Neural cell (in vitro differentiated cells): Measurements from ENCODE around the gene TAOK1. TPM values are rescaled to one million over a fixed set of nuclear protein-coding genes. Genes with fewer than 3 reads are reported as not detected.
"Not testable (repeated sequence)": the region's sequence is repeated elsewhere in the genome, so short reads cannot be mapped to it uniquely, and the experiment has no call there.

Experiments
- H2AFZ ChIP-seq: fragments of 200-600, 300-800 bp; sonication (generic), shearing (Covaris generic); 2 replicates; pipeline ENCODE4 v1.6.0; 2014; ENCODE audit warnings: low read depth, mild to moderate bottlenecking, antibody characterized with exemption, low read length, moderate library complexity
- H3F3A ChIP-seq: fragments of 200-600 bp; shearing (Covaris generic); 2 replicates; pipeline ENCODE4 v1.6.1; 2016; ENCODE audit warnings: mild to moderate bottlenecking, moderate library complexity, mixed read lengths, antibody characterized with exemption, low read length; ENCODE audit not compliant: insufficient read depth, poor library complexity, severe bottlenecking
- H3K27ac ChIP-seq: fragments of 200-600, 300-800 bp; sonication (generic), shearing (Covaris generic); 2 replicates; pipeline ENCODE4 v1.5.1; 2014; ENCODE audit warnings: mild to moderate bottlenecking, low read length, moderate library complexity
- H3K27me3 ChIP-seq: fragments of 300-800, 200-600 bp; sonication (generic), shearing (Covaris generic); 2 replicates; pipeline ENCODE4 v1.6.0; 2014; ENCODE audit warnings: mild to moderate bottlenecking, low read depth, low read length, moderate library complexity; ENCODE audit not compliant: insufficient read depth
- H3K36me3 ChIP-seq: fragments of 300-800, 200-600 bp; sonication (generic), shearing (Covaris generic); 2 replicates; pipeline ENCODE4 v1.5.1; 2014; ENCODE audit warnings: mild to moderate bottlenecking, antibody characterized with exemption, low read length, moderate library complexity; ENCODE audit not compliant: insufficient read depth
- H3K4me2 ChIP-seq: fragments of 300-800, 200-600 bp; sonication (generic), shearing (Covaris generic); 2 replicates; pipeline ENCODE4 v1.6.0; 2014; ENCODE audit warnings: mild to moderate bottlenecking, low read length
- H3K4me3 ChIP-seq: fragments of 300-800, 200-600 bp; sonication (generic), shearing (Covaris generic); 2 replicates; pipeline ENCODE4 v1.5.1; 2014; ENCODE audit warnings: mild to moderate bottlenecking, low read length, moderate library complexity
- H3K79me2 ChIP-seq: fragments of 200-600 bp; shearing (Covaris generic); replicated peaks from 2 replicates; pipeline ENCODE4 v1.6.0; 2014; ENCODE audit warnings: mild to moderate bottlenecking, low read length, moderate library complexity; ENCODE audit not compliant: insufficient read depth
- H3K9ac ChIP-seq: fragments of 300-800, 200-600 bp; sonication (generic), shearing (Covaris generic); 2 replicates; pipeline ENCODE4 v1.6.1; 2016; ENCODE audit warnings: mild to moderate bottlenecking, low read length, mixed read lengths
- H3K9me2 ChIP-seq: fragments of 200-600 bp; shearing (Covaris generic); 2 replicates; pipeline ENCODE4 v1.6.1; 2016; ENCODE audit warnings: mild to moderate bottlenecking, low read length, mixed read lengths; ENCODE audit not compliant: insufficient read depth
- H3K9me3 ChIP-seq: fragments of 200-600, 300-800 bp; sonication (generic), shearing (Covaris generic); 2 replicates; pipeline ENCODE4 v1.6.1; 2016; ENCODE audit warnings: mild to moderate bottlenecking, mixed run types, low read length, moderate library complexity, mixed read lengths
- H4K20me1 ChIP-seq: fragments of 200-600 bp; shearing (Covaris generic); 2 replicates; pipeline ENCODE4 v1.6.1; 2016; ENCODE audit warnings: mild to moderate bottlenecking, mixed run types; ENCODE audit not compliant: insufficient read depth
- CTCF ChIP-seq: fragments of 450-650 bp; IDR thresholded peaks from 2 replicates; pipeline ENCODE4 v1.5.1; 2014; ENCODE audit warnings: antibody characterized with exemption, mild to moderate bottlenecking, moderate library complexity; ENCODE audit not compliant: poor library complexity, severe bottlenecking
- EP300 ChIP-seq: fragments of 450-650 bp; conservative IDR thresholded peaks from 2 replicates; pipeline ENCODE4 v1.6.1; 2014; ENCODE audit warnings: antibody characterized with exemption, mild to moderate bottlenecking, moderate library complexity; ENCODE audit not compliant: poor library complexity, severe bottlenecking
- EZH2 ChIP-seq: fragments of 200-600, 300-800 bp; shearing (Covaris generic), sonication (generic); IDR thresholded peaks from 2 replicates; pipeline ENCODE4 v1.6.1; 2014; ENCODE audit warnings: antibody characterized with exemption, low read length, borderline replicate concordance, mild to moderate bottlenecking; ENCODE audit not compliant: insufficient read depth, poor library complexity, severe bottlenecking
- MXI1 ChIP-seq: fragments of 450-650 bp; conservative IDR thresholded peaks from 2 replicates; pipeline ENCODE4 v1.6.1; 2014; ENCODE audit warnings: antibody characterized with exemption, mild to moderate bottlenecking; ENCODE audit not compliant: poor library complexity, severe bottlenecking
- POLR2AphosphoS5 ChIP-seq: IDR thresholded peaks from 2 replicates; pipeline ENCODE4 v1.6.1; 2012
- RAD21 ChIP-seq: fragments of 450-650 bp; conservative IDR thresholded peaks from 2 replicates; pipeline ENCODE4 v1.6.1; 2014; ENCODE audit warnings: antibody characterized with exemption, mild to moderate bottlenecking, moderate library complexity
- REST ChIP-seq: IDR thresholded peaks from 2 replicates; pipeline ENCODE4 v1.6.1; 2012; ENCODE audit warnings: borderline replicate concordance
- SMC3 ChIP-seq: fragments of 450-650 bp; conservative IDR thresholded peaks from 2 replicates; pipeline ENCODE4 v1.6.1; 2014; ENCODE audit warnings: antibody characterized with exemption, mild to moderate bottlenecking, moderate library complexity; ENCODE audit not compliant: poor library complexity
- TAF1 ChIP-seq: IDR thresholded peaks from 2 replicates; pipeline ENCODE4 v1.6.1; 2012; ENCODE audit warnings: low read depth
- polyA plus RNA-seq: library from polyadenylated mRNA; depleted of rRNA; stranded (reverse); fragments of >200 nt; gene quantifications from 2 replicates; pipeline ENCODE4 v1.2.3, GENCODE V29; 2014

The TAOK1 gene
- polyA plus RNA-seq, 1 donor from 2014 or later: 53.2 TPM

- H3K36me3 ChIP-seq: no peaks in the 10 kb centered on the region
- H3K27me3 ChIP-seq: no peaks in the 10 kb centered on the region
- H3K79me2 ChIP-seq: no peaks in the 10 kb centered on the region
- H3K4me3 ChIP-seq: no peak overlapping the region
- no peaks in the 10 kb centered on the region for H3F3A ChIP-seq
- no peak overlapping the region for H3K9ac ChIP-seq
- no peaks in the 10 kb centered on the region for H3K9me3 ChIP-seq
- TF ChIP-seq SMC3 (no peak), MXI1 (no peak), CTCF (no peak), RAD21 (no peak), EZH2 (no peak), EP300 (no peak), REST (no peak), POLR2AphosphoS5 (no peak), TAF1 (no peak)
- H3K4me2 ChIP-seq: no peak overlapping the region
- no peak overlapping the region for H2AFZ ChIP-seq
- H4K20me1 ChIP-seq: no peaks in the 10 kb centered on the region
- H3K27ac ChIP-seq: no peak overlapping the region
- no peaks in the 10 kb centered on the region for H3K9me2 ChIP-seq
Measured at GRCh38 chr17:29557085-29557738, 167.0 kb downstream of the TAOK1 start.

GRCh38 chr17:29557739-29558116 is 167.6 kb downstream of the TAOK1 start:
- TF ChIP-seq REST: no peak
- no peak for TF ChIP-seq EP300
- TF ChIP-seq SMC3: no peak
- no peak for TF ChIP-seq TAF1
- no peak for TF ChIP-seq POLR2AphosphoS5
- no peak for TF ChIP-seq RAD21
- H3K36me3 ChIP-seq: no peaks in the 10 kb centered on the region
- H3K27ac ChIP-seq: no peak overlapping the region

GRCh38 chr17:29558139-29558538 is 168.0 kb downstream of the TAOK1 start:
- not testable (repeated sequence) for H3K27me3 ChIP-seq, H2AFZ ChIP-seq

More at GRCh38 chr17:29557739-29558116, 167.6 kb downstream of the TAOK1 start:
- no peaks in the 10 kb centered on the region for H3K9me3 ChIP-seq
- no peak overlapping the region for H2AFZ ChIP-seq
- no peaks in the 10 kb centered on the region for H4K20me1 ChIP-seq
- no peaks in the 10 kb centered on the region for H3K79me2 ChIP-seq
- no peaks in the 10 kb centered on the region for H3K9me2 ChIP-seq
- no peak overlapping the region for H3K9ac ChIP-seq
- H3K4me2 ChIP-seq: no peak overlapping the region
- H3F3A ChIP-seq: no peaks in the 10 kb centered on the region
- H3K4me3 ChIP-seq: no peak overlapping the region
- no peaks in the 10 kb centered on the region for H3K27me3 ChIP-seq

More at GRCh38 chr17:29558139-29558538, 168.0 kb downstream of the TAOK1 start:
- not testable (repeated sequence) for H3K79me2 ChIP-seq, H3F3A ChIP-seq, H3K9ac ChIP-seq, H3K4me2 ChIP-seq, H3K9me2 ChIP-seq, H3K9me3 ChIP-seq, H3K27ac ChIP-seq, H4K20me1 ChIP-seq, H3K4me3 ChIP-seq, H3K36me3 ChIP-seq
